ENCODE data around the gene ATRIP.

GRCh38 chr3:48507256-48508061 lies 60.9 kb downstream of the ATRIP start:
- peak in 2 of 3 experiments; percentile 46 to 65 for TF ChIP-seq CTCF (optimal IDR thresholded peaks at IDR 0.05 in 1 of 3, IDR thresholded peaks at IDR 0.05 in 1 of 3, conservative IDR thresholded peaks at IDR 0.05 in 1 of 3; ENCODE audit: extremely low read depth in 1 of 3, insufficient read depth in 2 of 3, low read length in 3 of 3)
- TF ChIP-seq EZH2 (IDR thresholded peaks at IDR 0.05; ENCODE audit: low read length) = no peak
